IPS DF 19.7 (cell line): ENCODE results near the gene TNFSF13B.

Experiments
- DNase-seq: peaks from one replicate; pipeline ENCODE4 v3.0.0-alpha.2; 2013; ENCODE audit warnings: low read depth, low spot score

TNFSF13B gene

DNA sequence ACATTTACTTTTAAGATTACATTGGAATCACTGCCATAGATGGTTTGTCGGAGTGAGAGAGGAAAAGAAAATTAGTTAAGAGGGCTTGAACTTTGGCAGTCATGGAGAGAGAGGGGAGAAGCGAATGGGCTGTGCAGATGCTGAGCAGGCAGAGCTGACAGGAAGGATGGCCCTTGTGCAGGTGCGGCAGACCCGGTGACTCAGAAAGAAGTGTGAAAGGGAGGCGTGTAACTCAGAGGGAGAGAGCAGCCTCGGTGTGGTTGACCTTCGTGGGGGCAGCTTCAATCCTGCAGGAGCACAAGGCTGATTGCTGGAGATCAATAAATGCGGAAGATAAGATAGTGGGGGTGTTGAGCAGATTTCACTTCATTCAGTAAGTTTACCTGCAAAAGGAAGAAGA, 76.9 kb downstream of the TNFSF13B start:
- DNase-seq: no peak

DNA sequence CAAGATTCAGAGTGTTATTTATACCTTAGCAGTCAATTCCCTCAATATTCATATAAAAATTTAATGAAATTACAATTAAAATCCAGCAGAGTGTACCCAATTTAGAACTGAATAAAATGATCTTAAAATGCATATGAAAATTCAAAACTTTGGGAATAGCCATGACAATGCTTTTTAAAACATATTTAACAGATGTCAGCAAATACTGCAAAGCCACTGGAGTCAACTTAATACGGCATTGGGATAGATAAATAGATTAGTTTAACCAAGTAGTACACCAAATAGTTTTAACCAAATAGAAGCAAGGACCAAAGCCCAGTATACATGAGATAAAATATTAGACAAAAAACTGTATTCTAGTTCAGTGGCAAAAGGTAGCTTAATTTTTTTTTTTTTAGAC, 79.8 kb downstream of the TNFSF13B start:
- no peak for DNase-seq

DNA sequence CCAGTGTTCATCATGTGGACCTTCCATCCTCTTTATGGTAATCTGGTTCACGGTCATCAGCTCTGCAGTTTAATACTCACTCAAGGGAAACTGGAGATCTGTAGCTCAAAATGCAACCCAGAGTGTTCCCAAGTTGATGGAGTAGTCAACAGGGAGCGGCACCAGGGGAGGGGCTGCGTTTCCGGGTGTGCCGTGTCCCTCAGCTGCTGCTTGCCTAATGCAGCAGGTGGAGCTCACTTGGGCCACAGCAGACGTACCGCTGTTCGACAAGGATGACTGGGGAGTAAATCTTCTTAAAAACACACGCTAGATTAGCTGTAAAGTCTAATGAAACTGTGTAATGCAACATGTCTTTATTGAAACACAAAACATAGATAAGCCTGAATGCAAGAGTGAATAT, 81.1 kb downstream of the TNFSF13B start:
- DNase-seq: no peak

DNA sequence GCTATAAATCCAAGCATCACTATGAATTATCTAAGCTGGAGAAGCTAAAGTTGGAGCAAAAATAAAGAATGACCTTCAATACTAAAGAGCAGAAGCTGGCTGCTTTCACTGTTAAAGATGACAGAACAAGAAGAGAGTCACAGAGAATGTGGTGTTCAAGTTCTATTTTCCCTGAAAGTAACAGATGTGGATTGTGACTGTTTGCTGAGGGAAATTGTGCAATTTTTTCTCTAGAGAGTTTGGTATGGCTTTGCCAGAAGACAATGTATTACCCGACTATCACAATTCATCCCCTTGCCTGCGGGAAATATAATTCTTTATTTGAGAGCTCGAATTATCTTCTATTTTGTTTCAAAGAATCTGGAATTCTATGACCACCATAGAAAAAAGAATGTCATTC, 83.1 kb downstream of the TNFSF13B start:
- no peak for DNase-seq

DNA sequence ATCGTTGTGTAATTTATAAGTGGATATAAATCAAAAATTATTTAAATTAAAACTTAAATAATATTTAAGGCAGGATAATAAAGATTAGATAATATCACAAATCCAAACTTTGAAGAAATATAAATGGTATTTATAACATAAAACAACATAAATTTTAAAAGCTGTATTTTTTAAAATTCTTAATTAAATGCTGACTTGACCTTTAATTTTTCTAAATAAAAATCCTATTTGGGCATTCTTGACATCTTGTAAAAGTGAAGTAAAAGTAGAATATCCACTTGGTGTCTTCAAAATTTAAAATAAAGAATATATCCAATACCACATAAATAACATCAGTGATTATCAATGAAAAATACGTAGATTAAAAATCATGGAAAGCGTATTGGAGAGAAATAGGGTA, 87.7 kb downstream of the TNFSF13B start:
- no peak for DNase-seq
